NK-92 (cell line): ENCODE data around the gene IGSF9.
"Not testable (repeated sequence)": the region's sequence is repeated elsewhere in the genome, so short reads cannot be mapped to it uniquely, and the experiment has no call there.

Source experiments
- DNase-seq: peaks from one replicate; lab custom pipeline; 2025; ENCODE audit not compliant: unreplicated experiment; lab: John Stamatoyannopoulos, UW

Gene IGSF9

DNA sequence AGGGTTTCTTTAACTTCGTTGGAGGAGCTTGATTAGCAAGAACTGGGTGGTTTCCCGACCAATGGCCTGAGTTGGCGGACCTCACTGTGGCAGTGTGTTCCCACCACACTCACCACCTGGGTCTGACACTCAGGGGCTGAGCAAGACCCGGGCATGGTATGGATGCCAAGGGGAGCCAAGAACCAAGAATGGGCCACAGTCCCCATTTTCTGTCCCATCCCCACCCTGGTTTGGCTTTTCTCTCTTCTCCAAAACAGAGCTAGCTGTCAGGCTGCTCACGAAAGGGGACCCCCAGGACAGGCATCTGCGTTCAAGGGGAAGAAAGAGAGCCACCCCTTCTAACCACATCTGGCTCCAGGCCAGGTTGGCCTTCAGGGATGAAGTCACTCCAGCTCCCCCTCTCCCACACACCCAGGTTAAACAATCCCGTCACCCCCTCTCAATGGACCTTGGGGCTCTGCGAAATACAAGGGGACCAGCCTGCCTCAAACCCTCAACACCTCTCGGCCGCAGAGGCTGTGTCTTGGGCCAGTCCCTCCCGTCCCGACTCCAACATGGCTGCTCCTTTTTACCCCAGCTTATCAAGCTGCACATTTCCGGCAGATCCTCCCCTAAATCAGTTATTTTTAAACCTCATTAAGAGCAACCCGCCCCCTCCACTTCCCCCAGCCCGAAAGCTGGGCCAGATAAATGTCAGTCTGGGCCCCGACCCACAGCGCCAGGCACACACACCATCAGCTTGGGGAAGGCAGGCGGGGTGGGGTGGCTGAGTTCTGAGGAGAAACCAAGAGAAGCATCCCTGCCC is 23.5 kb downstream of the IGSF9 start:
- no peak for DNase-seq

DNA sequence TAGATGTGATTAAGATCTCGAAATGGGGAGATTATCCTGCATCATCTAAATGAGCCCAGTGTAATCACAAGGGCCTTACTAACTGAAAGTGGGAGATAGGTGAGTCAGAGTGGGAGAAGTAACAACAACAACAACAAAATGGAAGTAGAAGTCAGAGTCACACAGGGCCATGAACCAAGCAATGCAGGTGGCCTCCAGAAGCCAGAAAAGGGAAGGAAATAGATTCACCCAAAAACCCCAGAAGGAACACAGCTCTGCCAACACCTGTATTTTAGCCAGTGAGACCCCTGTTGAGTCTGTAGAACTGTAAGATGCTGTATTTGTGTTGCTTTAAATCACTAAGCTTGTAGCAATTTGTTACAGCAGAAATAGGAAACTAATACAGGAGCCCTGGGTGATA is 24.2 kb downstream of the IGSF9 start:
- DNase-seq: no peak

DNA sequence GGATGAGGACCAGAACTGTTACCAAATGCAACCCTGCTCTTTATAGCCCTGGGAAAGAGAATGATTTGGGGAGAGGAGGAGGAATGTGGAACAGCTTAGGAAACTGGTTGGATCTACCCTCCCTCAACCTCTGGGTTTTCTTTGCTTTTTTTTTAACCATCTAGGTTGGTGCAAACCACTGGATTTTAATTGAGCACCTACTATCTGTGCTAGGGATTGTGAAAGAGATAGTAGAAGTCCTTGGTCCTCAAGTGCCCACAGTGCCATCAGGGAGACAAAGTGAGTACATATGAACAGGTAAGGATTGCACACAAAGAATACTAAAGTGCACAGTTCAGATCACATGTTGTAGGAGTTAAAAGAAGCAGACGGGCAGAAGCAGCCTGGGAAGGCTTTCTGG is 24.8 kb downstream of the IGSF9 start:
- DNase-seq: no peak

DNA sequence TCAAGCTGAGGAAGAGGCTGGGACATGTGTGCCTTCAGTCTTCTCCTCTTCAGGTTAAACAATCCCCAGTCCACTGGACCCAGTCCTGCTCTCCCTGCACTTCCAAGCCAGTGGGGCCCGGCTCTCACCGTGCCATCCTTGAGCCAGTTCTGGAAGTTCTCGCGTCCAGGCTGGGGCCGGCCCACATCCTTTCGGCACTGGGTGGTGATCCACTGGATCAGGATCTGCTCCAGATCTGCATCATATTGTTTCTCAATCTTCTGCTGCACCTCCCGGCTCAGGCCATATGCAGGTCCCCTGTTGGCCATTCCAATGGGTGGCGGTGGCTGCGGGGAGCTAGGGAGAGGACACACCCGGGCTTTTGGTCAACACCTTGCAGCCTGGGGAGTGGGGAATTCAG is 25.2 kb downstream of the IGSF9 start:
- no peak for DNase-seq

DNA sequence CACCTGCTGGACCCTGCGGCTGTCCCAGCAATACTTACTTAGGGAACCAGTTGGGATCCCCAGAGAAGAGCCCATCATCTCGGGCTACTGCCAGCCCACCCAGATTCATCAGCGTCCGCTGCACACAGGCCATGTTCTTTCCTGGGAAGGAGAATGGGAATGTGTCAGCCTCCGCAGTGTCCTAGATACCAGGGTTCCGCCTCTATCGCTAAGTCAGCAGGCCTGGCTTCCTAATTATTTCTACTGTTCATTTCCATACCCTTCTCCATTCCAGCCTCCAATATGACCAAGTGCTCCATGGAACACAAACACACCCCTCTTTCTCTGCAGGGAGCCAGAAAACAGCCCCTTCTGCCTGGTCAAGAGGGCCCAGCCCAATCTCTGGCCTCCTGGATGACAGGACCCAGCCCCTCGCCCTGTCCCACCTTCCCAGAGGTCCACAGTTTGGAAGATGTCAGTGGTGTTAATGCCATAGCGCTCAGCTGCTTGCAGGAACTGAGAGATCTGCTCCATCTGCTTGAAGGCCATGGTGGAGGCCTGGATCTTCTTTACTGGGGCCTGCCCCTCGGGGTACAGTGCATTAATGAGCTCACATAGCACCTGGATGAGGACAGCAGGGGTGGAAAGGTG is 26.1 kb downstream of the IGSF9 start:
- no peak for DNase-seq

DNA sequence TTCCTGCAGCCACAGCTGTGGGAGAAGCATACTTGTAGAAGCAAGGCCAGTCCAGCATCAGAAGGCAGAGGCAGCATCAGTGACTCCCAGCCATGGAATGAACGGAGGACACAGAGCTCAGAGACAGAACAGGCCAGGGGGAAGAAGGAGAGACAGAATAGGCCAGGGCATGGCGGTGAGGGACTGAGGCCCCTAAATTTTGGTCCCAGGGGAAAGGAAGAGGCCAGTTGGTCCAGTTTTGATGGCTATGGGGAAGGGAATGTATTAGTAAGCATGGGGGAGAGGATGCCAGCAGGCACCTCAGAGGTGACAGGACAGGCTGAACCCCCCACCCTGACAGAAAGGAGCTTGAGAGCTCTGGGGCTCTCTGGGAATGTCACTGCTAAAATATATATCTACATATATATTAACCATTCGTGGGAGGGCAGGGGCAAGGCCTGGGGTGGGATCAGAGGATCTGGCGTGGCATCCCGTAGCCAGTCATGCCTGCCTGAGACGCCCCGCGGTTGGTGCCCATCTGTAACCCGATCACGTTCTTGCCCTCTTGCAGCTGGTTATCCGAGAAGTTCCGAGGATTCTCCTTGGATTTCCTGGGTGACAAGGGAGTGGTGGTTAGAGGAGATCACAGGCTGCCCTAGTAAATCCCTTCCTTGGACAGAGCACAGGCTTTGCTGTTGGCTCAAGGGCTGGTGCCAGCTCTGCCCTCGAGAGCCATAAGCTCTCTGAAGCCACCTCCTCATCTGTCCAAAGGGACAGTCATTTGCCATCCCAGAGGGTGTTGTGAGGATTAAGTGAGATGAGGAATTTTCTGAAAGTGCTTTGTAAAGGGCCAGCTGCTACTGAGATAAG is 26.8 kb downstream of the IGSF9 start:
- no peak for DNase-seq

DNA sequence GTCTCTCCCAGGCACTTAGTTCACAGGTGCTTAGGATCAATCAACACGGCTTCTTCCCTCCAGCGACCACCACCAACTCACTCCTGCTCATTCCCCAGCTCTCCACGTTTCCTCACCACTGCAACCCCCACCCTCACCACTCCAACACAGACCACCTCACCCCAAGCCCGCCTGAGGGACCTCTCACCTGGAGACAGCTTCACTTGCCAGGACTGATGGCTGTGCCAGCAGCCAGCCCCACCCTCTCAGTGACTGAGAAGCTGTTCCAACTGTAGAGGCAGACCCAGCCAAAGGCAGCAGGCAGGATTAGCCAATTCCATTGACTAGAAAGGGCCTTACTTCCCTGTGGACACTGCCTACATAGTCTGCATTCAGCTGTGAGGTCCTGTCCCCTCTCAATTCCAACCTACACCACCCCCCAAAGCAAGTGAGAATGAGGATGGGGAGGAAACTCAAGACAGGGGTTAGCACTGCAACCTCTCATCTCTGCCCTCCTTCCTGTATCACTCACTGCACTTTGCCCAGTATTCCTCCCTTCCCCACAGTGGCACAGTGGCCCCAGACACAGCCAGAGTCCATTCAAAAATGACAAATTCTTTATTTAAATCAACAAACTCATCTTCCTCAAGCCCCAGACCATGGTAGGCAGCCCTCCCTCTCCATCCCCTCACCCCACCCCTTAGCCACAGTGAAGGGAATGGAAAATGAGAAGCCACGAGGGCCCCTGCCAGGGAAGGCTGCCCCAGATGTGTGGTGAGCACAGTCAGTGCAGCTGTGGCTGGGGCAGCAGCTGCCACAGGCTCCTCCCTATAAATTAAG is 27.7 kb downstream of the IGSF9 start:
- no peak for DNase-seq

DNA sequence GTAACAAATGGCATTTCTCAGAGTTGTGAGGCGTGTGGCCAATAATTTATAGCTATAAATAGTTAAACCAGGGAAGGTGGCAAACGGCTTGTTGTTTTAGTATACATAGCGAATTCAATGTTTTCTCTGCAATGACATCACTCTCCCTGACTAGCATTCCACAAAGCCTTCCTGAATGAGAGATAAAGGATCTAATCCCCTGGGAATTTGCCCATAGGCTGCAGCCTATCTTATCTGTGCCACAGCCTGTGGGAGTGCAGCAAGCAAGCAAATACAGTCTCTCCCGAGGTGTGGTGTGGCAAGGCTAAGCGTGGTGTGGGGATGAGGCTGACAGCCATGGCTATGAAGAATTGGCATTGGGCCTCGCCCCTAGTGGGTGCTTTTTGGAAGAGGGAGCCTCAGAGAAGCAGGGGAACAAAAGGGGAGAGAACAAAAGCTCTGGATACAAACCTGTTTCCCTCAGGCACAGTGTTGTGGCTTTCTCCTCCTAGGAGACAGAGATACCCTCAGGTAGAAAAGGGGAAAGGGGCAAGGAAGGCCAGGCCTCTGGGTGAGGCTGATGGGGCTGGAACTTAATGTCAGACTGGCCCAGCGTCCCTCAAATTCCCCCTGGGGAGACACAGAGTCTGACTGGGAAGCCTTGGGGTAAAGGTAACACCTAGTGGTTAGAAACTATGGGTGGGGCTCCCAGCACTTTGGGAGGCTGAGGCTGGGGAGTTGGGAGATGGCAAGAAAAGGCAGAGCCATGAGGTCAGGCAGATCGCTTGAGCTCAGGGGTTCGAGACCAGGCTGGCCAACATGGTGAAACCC is 29.0 kb downstream of the IGSF9 start:
- no peak for DNase-seq

DNA sequence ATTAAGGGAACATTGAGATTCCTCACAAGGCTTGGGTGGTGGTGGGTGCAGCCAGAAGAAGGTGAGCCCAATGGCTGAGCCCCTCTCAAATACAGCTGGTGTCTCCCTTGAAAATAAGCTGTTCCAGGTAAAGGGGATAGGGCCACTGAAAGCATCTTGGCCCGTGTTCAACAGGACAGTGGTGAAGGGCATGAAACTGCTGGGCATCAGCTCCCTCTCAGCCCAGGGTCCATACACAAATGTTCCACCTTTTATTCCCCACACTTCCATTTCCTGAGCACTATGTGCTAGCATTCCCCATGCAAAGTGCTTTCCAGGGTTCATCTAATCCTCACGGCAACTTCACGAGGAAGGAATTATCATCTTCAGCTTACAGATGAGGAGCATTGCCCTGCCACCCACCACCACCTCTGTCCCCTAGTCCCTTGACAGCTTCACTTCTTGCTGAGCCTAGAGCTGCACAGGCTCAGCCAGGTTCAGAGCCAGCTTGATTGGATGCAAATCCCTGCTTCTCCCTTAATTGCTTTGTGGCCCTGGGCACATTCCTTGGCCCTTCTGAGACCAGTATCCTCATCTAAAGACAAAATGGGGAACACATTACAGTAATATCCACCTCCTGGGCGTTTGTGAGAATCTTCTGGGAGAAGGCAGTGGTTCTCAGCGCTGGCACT is 29.7 kb downstream of the IGSF9 start:
- DNase-seq: no peak

DNA sequence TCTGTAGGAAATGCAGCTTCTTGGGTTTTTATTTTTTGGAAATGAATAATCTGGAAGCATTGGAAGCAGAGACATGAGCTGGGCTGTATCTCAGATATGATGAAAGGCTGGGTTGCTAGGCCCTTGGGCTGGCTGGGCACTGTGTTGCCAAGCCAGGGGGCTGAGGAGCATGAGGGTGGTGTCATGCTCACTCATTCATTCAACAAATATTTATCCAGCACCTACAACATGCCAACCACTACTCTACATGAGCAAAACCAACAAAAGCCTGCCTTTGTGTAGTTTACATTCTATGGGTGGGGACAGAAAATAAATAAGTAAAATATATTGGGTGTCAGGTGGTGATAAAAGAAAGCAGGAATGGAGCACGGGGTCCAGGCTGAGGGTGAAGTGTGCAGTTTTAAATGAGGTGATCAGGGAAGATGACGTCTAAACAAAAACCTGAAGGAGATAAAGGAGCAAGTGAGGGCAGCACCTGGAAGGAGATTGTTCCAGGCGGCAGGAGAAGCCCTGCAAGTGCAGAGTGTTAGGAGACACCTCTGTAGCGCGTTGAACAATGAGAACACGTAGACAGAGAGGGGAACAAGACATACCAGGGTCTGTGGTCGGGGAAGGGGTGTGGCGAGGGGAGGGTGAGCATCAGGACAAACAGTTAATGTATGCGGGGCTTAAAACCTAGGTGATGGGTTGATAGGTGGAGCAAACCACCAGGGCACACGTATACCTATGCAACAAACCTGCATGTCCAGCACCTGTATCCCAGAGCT is 31.0 kb downstream of the IGSF9 start:
- DNase-seq: no peak

DNA sequence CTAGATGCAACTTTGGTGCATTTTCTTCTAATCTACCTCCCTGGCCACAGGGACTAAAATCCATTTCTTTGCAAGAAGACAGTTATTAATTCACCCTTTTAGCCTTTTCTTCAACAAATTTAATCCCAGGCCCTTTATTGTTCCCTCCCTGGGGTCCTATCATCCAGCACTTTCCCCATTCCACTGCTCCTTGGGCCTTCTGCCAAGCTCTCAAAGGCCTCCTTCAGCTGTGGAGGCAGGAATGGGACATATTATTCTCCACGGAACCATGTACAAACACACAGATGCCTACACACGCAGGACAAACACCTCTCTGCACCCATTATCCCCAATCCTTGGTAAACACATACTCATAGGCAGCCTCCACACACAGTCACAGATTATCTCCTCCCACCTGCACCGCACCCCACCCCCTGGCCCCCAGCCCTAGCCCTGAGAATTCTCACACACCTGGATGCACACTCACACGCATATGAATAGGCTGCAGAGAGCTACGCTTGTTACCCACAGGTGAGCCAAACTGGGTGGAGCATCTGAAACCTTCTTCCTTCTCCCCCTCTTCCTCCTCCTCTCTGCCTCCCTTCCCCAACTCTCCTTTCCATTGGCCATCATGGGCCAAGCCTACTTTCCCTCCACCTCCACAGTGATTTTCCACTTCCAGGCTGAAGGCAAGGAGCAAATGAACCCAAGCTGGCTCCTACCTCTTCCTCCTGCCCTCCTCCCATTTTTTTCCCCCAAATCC is 31.8 kb downstream of the IGSF9 start:
- no peak for DNase-seq

DNA sequence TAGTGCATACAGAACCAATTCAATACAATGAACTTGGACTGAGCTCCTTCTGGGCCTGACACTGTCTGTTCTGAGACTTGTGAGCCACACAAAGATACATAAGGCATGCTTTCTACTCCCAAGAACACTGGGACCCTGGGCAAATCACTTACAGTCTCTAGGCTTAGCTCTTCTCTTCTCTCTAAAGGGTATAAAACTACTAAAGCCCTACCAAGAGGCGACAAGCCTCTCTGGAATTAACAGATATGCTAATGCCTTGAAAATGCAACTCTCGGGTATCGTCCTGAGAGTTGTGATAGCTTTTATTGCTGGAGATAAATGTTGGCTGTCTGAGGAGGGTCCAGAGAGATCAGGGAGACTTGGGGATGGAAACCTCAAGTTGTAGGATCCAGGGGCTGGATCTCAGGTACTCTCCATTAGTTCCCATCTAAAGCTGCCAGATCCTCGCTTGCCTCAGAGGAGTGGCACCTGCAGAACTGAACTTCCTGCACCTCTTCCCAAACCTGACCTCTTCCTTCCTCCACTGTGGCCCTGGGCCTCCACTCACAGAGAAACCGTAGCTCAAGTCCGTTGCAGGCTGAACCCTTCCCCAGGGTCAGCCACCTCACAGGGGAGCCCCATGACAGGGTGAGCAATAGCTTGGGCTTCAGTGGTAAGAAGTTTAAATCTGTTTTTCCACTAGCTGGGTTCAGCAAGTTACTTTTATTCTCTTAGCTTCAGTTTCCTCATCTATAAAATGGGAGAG is 33.9 kb downstream of the IGSF9 start:
- DNase-seq: no peak

DNA sequence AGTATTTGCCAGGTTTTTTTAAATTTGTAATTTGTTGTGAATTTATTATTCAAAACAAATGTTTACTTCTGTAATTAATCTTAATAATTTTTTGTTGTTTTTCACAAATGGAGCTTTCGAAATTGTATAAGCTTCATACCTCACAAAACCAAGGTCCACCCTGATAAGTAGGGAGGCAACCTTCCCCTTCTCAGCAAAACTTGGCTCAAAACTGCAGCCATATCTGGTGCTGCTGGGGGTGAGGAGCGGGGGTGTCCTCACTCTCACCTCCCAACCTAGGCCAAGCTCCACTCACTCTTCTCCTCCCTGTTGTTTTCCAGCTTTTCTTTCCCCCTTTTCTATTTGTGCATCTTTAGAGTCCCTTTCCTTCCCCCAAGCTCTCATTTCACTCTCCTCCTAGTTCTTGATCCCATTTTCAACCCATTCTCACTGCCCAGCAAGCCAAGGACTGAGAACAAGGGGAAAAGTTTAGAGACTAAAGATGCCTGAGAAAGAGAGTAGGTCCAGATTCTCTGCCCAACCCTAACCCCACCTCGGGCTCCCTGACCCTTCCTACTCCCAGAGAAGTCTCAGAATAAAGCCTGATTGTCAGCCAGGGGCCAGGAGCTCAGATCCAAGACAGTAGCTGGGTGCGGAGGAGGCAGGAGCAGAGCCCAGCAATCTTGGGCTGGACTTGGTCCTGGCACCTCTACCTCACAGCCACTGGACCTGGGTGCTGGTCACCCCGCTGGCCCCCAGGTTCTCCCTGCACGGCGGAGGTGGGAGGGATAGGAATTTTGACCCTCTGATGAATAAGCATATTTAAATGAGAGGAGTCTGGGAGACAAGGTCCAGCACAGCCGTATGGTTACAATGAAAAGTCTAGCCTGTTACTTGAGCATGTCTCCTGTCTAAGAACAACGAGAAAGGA is 37.1 kb downstream of the IGSF9 start:
- DNase-seq: no peak

DNA sequence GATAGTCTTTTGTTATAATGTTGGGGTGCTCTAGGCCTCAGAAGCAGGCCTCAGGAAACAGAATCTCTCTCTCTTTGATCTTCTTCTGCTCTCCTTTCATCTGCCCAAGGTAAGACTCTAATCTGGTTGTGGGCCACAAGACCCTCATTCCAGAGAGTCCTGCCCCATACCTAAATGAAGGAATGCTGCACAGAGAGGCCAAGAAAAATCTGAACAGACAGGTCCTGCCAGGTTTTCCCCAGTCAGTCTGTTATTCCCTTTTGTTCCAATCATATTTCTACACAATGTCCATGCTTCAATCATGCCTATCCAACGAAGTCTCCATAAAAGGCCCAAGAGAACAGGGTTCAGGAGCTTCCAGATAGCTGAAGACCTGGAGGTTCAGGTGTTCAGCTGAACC is 38.5 kb downstream of the IGSF9 start:
- DNase-seq: no peak

DNA sequence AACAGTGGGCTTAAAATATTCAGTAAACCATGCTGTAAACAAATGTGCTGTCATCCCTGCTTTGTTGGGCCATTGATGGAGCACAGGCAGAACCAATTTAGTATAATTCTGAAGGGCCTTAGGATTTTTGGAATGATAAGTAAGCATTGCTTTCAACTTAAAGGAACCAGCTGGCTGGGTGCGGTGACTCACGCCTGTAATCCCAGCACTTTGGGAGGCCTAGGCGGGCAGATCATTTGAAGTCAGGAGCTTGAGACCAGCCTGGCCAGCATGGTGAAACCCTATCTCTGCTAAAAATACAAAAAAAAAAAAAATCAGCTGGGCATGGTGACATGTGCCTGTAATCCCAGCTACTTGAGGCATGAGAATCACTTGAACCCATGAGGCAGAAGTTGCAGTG is 41.4 kb downstream of the IGSF9 start:
- DNase-seq: not testable (repeated sequence)

DNA sequence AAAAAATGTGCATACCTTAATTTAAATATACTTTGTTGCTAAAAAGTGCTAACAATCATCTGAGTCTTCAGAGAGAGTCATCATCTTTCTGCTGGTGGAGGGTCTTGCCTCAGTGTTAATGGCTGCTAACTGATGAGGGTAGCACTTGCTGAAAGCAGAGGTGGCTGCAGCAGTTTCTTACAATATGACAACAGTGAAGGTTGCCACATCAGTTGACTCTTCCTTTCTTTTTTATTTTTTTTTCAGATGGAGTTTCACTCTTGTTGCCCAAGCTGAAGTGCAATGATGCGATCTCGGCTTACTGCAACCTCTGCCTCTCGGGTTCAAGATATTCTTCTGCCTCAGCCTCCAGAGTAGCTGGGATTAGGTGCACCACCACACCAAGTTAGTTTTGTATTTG is 42.9 kb downstream of the IGSF9 start:
- no peak for DNase-seq
